Calu3 (cell line): ENCODE measurements around the gene BSND. TPM values are rescaled to one million over a fixed set of nuclear protein-coding genes. Genes with fewer than 3 reads are reported as not detected.

Experiments
- BruUV-seq: library from RNA; stranded (reverse); fragments of 400-500 nt; replicated peaks from 2 replicates; lab custom pipeline; 2021; lab: Mats Ljungman, UMichigan
- CTCF ChIA-PET: fragments of 300-600 bp; sonication (Branson Sonifier 250); formaldehyde crosslinking; loops from one replicate; lab custom pipeline; 2022; ENCODE audit warnings: antibody characterized with exemption; lab: Charles Lee
- DNase-seq: peaks from one replicate; pipeline ENCODE4 v3.0.0; 2022
- H3K27ac Mint-ChIP-seq: one replicate; pipeline ENCODE4 v1.8.0; 2022; ENCODE audit warnings: mixed read lengths; ENCODE audit not compliant: unreplicated experiment
- H3K27me3 Mint-ChIP-seq: one replicate; pipeline ENCODE4 v1.8.0; 2022; ENCODE audit warnings: mixed read lengths; ENCODE audit not compliant: unreplicated experiment
- H3K36me3 Mint-ChIP-seq: one replicate; pipeline ENCODE4 v1.8.0; 2022; ENCODE audit warnings: mild to moderate bottlenecking, moderate library complexity, mixed read lengths; ENCODE audit not compliant: insufficient read depth, unreplicated experiment
- H3K4me1 Mint-ChIP-seq: one replicate; pipeline ENCODE4 v1.8.0; 2022; ENCODE audit warnings: mild to moderate bottlenecking, low read depth, mixed read lengths; ENCODE audit not compliant: unreplicated experiment
- H3K4me3 Mint-ChIP-seq: one replicate; pipeline ENCODE4 v1.8.0; 2022; ENCODE audit warnings: mild to moderate bottlenecking, low read depth, moderate library complexity, mixed read lengths; ENCODE audit not compliant: unreplicated experiment
- H3K9me3 Mint-ChIP-seq: one replicate; pipeline ENCODE4 v1.8.0; 2022; ENCODE audit warnings: low read depth, mixed read lengths; ENCODE audit not compliant: unreplicated experiment
- intact Hi-C: fragments of 100-400 bp; cut with micrococcal nuclease; formaldehyde crosslinking; loops from one replicate; pipeline ENCODE4 v1.10.0; 2022; ENCODE audit not compliant: unreplicated experiment
- total RNA-seq: library from RNA; stranded (reverse); gene quantifications from 2 replicates; pipeline ENCODE4 v1.2.3, GENCODE V29; 2022
- TF ChIP-seq, protein P1 (sequence below): fragments of 200-600 bp; IDR thresholded peaks from one replicate; pipeline ENCODE4 v1.8.0; 2022; ENCODE audit warnings: antibody characterized with exemption; ENCODE audit not compliant: unreplicated experiment

Gene BSND
- total RNA-seq, 1 experiment from 2014 or later = not detected

GRCh38 chr1:55005351-55006140 is 6.8 kb downstream of the BSND start:
- TF ChIP-seq, protein P1, sequence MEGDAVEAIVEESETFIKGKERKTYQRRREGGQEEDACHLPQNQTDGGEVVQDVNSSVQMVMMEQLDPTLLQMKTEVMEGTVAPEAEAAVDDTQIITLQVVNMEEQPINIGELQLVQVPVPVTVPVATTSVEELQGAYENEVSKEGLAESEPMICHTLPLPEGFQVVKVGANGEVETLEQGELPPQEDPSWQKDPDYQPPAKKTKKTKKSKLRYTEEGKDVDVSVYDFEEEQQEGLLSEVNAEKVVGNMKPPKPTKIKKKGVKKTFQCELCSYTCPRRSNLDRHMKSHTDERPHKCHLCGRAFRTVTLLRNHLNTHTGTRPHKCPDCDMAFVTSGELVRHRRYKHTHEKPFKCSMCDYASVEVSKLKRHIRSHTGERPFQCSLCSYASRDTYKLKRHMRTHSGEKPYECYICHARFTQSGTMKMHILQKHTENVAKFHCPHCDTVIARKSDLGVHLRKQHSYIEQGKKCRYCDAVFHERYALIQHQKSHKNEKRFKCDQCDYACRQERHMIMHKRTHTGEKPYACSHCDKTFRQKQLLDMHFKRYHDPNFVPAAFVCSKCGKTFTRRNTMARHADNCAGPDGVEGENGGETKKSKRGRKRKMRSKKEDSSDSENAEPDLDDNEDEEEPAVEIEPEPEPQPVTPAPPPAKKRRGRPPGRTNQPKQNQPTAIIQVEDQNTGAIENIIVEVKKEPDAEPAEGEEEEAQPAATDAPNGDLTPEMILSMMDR = no peak
- CTCF ChIA-PET = no interaction called here
- Mint-ChIP-seq H3K36me3 (no peaks in the 10 kb centered on the region), H3K4me1 (peaks cover 11% of the 10 kb centered on the region), H3K9me3 (no peaks in the 10 kb centered on the region), H3K27ac (no peak overlapping the region), H3K27me3 (peaks cover 9% of the 10 kb centered on the region), H3K4me3 (no peak overlapping the region)
- intact Hi-C loops = no loop called here
- BruUV-seq = no TSS peak
- DNase-seq = no peak

DNA sequence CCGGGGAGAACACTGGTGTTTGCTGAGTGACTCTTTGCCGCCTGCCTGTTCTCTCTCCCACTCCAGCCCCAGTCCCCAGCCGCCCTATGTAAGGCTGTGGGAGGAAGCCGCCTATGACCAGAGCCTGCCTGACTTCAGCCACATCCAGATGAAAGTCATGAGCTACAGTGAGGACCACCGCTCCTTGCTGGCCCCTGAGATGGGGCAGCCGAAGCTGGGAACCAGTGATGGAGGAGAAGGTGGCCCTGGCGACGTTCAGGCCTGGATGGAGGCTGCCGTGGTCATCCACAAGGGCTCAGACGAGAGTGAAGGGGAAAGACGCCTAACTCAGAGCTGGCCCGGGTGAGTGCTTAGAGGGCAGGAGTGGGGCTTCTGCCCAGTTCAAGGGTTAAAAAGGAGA is 8.2 kb downstream of the BSND start:
- peaks cover 11% of the 10 kb centered on the region for H3K4me1 Mint-ChIP-seq
- BruUV-seq = no TSS peak
- H3K27ac Mint-ChIP-seq = no peak overlapping the region
- DNase-seq = no peak
- H3K36me3 Mint-ChIP-seq = no peaks in the 10 kb centered on the region
- H3K9me3 Mint-ChIP-seq = no peaks in the 10 kb centered on the region
- H3K27me3 Mint-ChIP-seq = peaks cover 14% of the 10 kb centered on the region
- CTCF ChIA-PET = interaction anchor here (0.6 to 1.1 kb wide), 2 partner anchors 10 to 15 kb away, joined by 3 to 15 read pairs; no protein-coding TSS in a partner anchor
- TF ChIP-seq, protein P1 = no peak
- intact Hi-C loops = no loop called here
- no peak overlapping the region for H3K4me3 Mint-ChIP-seq

DNA sequence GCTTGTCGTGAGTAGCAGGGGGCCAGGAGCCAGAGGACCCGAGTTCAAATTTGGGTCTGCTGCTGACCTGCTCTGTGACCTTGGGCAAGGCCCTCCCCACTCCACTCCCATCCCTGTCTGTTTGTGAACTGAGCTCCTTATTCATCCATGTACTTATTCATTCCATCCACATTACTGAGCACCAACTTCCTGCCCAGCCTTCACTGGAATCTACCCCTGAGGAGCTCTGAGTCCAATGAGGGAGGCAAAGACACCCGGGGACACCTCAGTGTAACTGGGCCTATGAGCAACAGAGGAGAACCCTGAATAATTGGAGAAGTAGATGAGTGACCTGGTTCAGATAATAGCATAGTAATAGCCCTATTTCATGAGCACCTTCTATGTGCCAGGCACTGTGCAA is 8.9 kb downstream of the BSND start:
- TF ChIP-seq, protein P1 = no peak
- no TSS peak for BruUV-seq
- Mint-ChIP-seq H3K27ac (no peak overlapping the region), H3K36me3 (no peaks in the 10 kb centered on the region), H3K9me3 (no peaks in the 10 kb centered on the region), H3K4me1 (peaks cover 11% of the 10 kb centered on the region), H3K4me3 (no peak overlapping the region), H3K27me3 (peaks cover 21% of the 10 kb centered on the region)
- CTCF ChIA-PET = interaction anchor here (0.6 to 1.1 kb wide), 3 partner anchors 11 to 519 kb away, joined by 3 to 15 read pairs (median 3); no protein-coding TSS in a partner anchor
- intact Hi-C loops = no loop called here
- DNase-seq = no peak

- DNase-seq = no peak
- CTCF ChIA-PET = no interaction called here
- intact Hi-C loops = no loop called here
- Mint-ChIP-seq H3K4me1 (peaks cover 11% of the 10 kb centered on the region), H3K36me3 (no peaks in the 10 kb centered on the region), H3K4me3 (no peak overlapping the region), H3K27me3 (peaks cover 48% of the 10 kb centered on the region), H3K27ac (no peak overlapping the region), H3K9me3 (no peaks in the 10 kb centered on the region)
- TF ChIP-seq, protein P1 = no peak
- BruUV-seq = no TSS peak
Observed at GRCh38 chr1:55010194-55010886, 11.6 kb downstream of the BSND start.
